IMR-90 (cell line): ENCODE results near the gene FAM25A. TPM values are rescaled to one million over a fixed set of nuclear protein-coding genes. Genes with fewer than 3 reads are reported as not detected.
"Not testable (repeated sequence)": the region's sequence is repeated elsewhere in the genome, so short reads cannot be mapped to it uniquely, and the experiment has no call there.

Experiments
- ATAC-seq: fragments of 200-7000 bp; cut with Tn5 transposase; 2 replicates; pipeline ENCODE4 v1.9.1; 2020; ENCODE audit warnings: low read depth, mild to moderate bottlenecking, moderate library complexity
- Bru-seq: library from RNA; stranded (reverse); fragments of 400-500 nt; gene quantifications from one replicate; lab custom pipeline; 2021; lab: Mats Ljungman, UMichigan
- BruChase-seq, 2 experiments: library from RNA; stranded (reverse); fragments of 400-500 nt; gene quantifications; one replicate each; lab custom pipeline; 2021; lab: Mats Ljungman, UMichigan
- BruUV-seq: library from RNA; stranded (reverse); fragments of 400-500 nt; replicated peaks from 2 replicates; lab custom pipeline; 2021; lab: Mats Ljungman, UMichigan
- CTCF ChIA-PET: fragments of 300-600 bp; formaldehyde crosslinking; extraction: SDS; loops from one replicate; lab custom pipeline; 2021; ENCODE audit warnings: antibody characterized with exemption; lab: Yijun Ruan, JAX
- POLR2A ChIA-PET: fragments of 300-600 bp; sonication (Branson Sonifier 250); formaldehyde crosslinking; loops from one replicate; lab custom pipeline; 2022; ENCODE audit warnings: antibody characterized with exemption; ENCODE audit not compliant: unreplicated experiment; lab: Charles Lee
- DNase-seq: peaks from one replicate; pipeline ENCODE4 v3.0.0; 2013
- H2AFZ ChIP-seq: replicated peaks from 2 replicates; pipeline ENCODE3; 2013; ENCODE audit warnings: low read length, mild to moderate bottlenecking; ENCODE audit not compliant: poor library complexity
- H2AK5ac ChIP-seq: 2 replicates; pipeline ENCODE4 v1.6.1; 2013; ENCODE audit warnings: low read depth, low read length, inconsistent platforms
- H2AK9ac ChIP-seq: replicated peaks from 2 replicates; pipeline ENCODE3; 2013; ENCODE audit warnings: mild to moderate bottlenecking, low read depth, low read length, moderate library complexity; ENCODE audit not compliant: poor library complexity
- H2BK120ac ChIP-seq: 2 replicates; pipeline ENCODE4 v1.6.1; 2013; ENCODE audit warnings: low read depth, low read length, inconsistent platforms
- H2BK15ac ChIP-seq: 3 replicates; pipeline ENCODE4 v1.6.1; 2013; ENCODE audit warnings: low read depth, low read length, inconsistent platforms
- H2BK20ac ChIP-seq: 2 replicates; pipeline ENCODE4 v1.6.1; 2013; ENCODE audit warnings: low read depth, mild to moderate bottlenecking, inconsistent platforms, low read length, moderate library complexity
- H2BK5ac ChIP-seq: 2 replicates; pipeline ENCODE4 v1.6.1; 2013; ENCODE audit warnings: mild to moderate bottlenecking, low read depth, low read length, inconsistent platforms; ENCODE audit not compliant: poor library complexity, severe bottlenecking
- H3K14ac ChIP-seq: replicated peaks from 2 replicates; pipeline ENCODE4 v1.6.1; 2013; ENCODE audit warnings: low read depth, low read length, inconsistent platforms
- H3K18ac ChIP-seq: 2 replicates; pipeline ENCODE4 v1.6.1; 2013; ENCODE audit warnings: low read depth, low read length, control low read depth
- H3K23ac ChIP-seq: 2 replicates; pipeline ENCODE4 v1.6.1; 2013; ENCODE audit warnings: low read depth, low read length, inconsistent platforms
- H3K27ac ChIP-seq: 2 replicates; pipeline ENCODE4 v1.5.1; 2013; ENCODE audit warnings: mild to moderate bottlenecking, control low read depth, low read length; ENCODE audit not compliant: insufficient read depth
- H3K27me3 ChIP-seq: 2 replicates; pipeline ENCODE4 v1.6.1; 2013; ENCODE audit warnings: low read length; ENCODE audit not compliant: control insufficient read depth, insufficient read depth
- H3K36me3 ChIP-seq: 2 replicates; pipeline ENCODE4 v1.6.1; 2013; ENCODE audit warnings: low read length, mixed read lengths; ENCODE audit not compliant: control insufficient read depth, insufficient read depth
- H3K4ac ChIP-seq: 2 replicates; pipeline ENCODE4 v1.6.1; 2013; ENCODE audit warnings: low read depth, low read length, inconsistent platforms
- H3K4me1 ChIP-seq: 2 replicates; pipeline ENCODE4 v1.6.1; 2013; ENCODE audit warnings: low read length, mixed read lengths; ENCODE audit not compliant: control insufficient read depth, insufficient read depth
- H3K4me2 ChIP-seq: 2 replicates; pipeline ENCODE4 v1.6.1; 2013; ENCODE audit warnings: low read depth, mild to moderate bottlenecking, control low read depth, low read length, moderate library complexity
- H3K4me3 ChIP-seq: 2 replicates; pipeline ENCODE4 v1.5.1; 2013; ENCODE audit warnings: low read depth, mild to moderate bottlenecking, control low read depth, low read length, moderate library complexity; ENCODE audit not compliant: insufficient read depth
- H3K56ac ChIP-seq: 2 replicates; pipeline ENCODE4 v1.6.1; 2013; ENCODE audit warnings: low read length, inconsistent platforms; ENCODE audit not compliant: insufficient read depth; ENCODE audit errors: extremely low read depth
- H3K79me1 ChIP-seq, 2 experiments: 2 replicates each; pipeline ENCODE4 v1.6.1; 2013; ENCODE audit warnings: low read length in 2 of 2, inconsistent platforms in 1 of 2, low read depth in 1 of 2
- H3K9ac ChIP-seq: 2 replicates; pipeline ENCODE4 v1.6.1; 2013; ENCODE audit warnings: low read depth, low read length, control low read depth
- H3K9me1 ChIP-seq: 2 replicates; pipeline ENCODE4 v1.6.1; 2013; ENCODE audit warnings: low read length, inconsistent platforms; ENCODE audit not compliant: insufficient read depth
- H3K9me3 ChIP-seq: 2 replicates; pipeline ENCODE4 v1.6.1; 2013; ENCODE audit warnings: low read length; ENCODE audit not compliant: control insufficient read depth, insufficient read depth
- H4K20me1 ChIP-seq: 2 replicates; pipeline ENCODE4 v1.6.1; 2013; ENCODE audit warnings: low read length, inconsistent platforms; ENCODE audit not compliant: insufficient read depth
- H4K5ac ChIP-seq: 2 replicates; pipeline ENCODE4 v1.6.1; 2013; ENCODE audit warnings: mild to moderate bottlenecking, low read depth, low read length, control low read depth
- H4K8ac ChIP-seq, 2 experiments: 2 replicates each; pipeline ENCODE4 v1.6.1; 2013; ENCODE audit warnings: low read depth in 2 of 2, low read length in 2 of 2, control low read depth in 1 of 2, inconsistent platforms in 1 of 2
- H4K91ac ChIP-seq: 2 replicates; pipeline ENCODE4 v1.6.1; 2013; ENCODE audit warnings: low read depth, low read length, inconsistent platforms; ENCODE audit not compliant: insufficient read depth
- WGBS, 2 experiments: methylation state at CpG; one replicate each; pipeline versions ENCODE4 v1.1.5 to v1.1.7; 2013; ENCODE audit warnings: missing lambda C conversion rate in 2 of 2; ENCODE audit not compliant: insufficient read length in 1 of 2; ENCODE audit errors: extremely low coverage in 2 of 2; 5-methylcytosine and 5-hydroxymethylcytosine counted together
- dilution Hi-C: fragments of 300-500 bp; cut with HindIII; formaldehyde crosslinking; loops from one replicate; pipeline ENCODE4 v1.14.3; 2018; ENCODE audit warnings: low sequenced_read_pairs; ENCODE audit not compliant: unreplicated experiment
- in situ Hi-C: fragments of 300-500 bp; cut with MboI; formaldehyde crosslinking; loops from 3 replicates; pipeline ENCODE4 v1.14.3; 2019; ENCODE audit warnings: low sequenced_read_pairs, inconsistent platforms, mixed read lengths
- intact Hi-C: fragments of 100-400 bp; cut with micrococcal nuclease; formaldehyde crosslinking; loops from 2 replicates; pipeline ENCODE4 v1.10.0; 2022
- long read RNA-seq: library from polyadenylated mRNA; unstranded; transcript quantifications from one replicate; pipeline ENCODE4 v2.0.0, GENCODE V29; 2021; ENCODE audit not compliant: unreplicated experiment
- polyA plus RNA-seq, 3 experiments: library from polyadenylated mRNA; depleted of rRNA; stranded (reverse); fragments of >200 nt; gene quantifications; 2 replicates each; pipeline ENCODE4 v1.2.3, GENCODE V29; 2012; ENCODE audit warnings: low replicate concordance in 1 of 3
- total RNA-seq: library from RNA; depleted of rRNA; stranded (reverse); fragments of >200 nt; gene quantifications from 2 replicates; pipeline ENCODE4 v1.2.3, GENCODE V29; 2012; rRNA removed

FAM25A gene
- total RNA-seq (not detected in 2 replicates), polyA plus RNA-seq (2012; rRNA removed) (not detected in 2 replicates), Bru-seq, nascent RNA (percentile 29 among the genes with signal in this experiment), BruChase-seq, experiment 1, labeled RNA remaining after a 6-hour chase (not detected), BruChase-seq, experiment 2, labeled RNA remaining after a 2-hour chase (not detected)
- polyA plus RNA-seq (2012; cell fraction: cytosol; rRNA removed) = 5.6 TPM in 1 of 2 replicates, not detected in the other
- not detected in 2 replicates for polyA plus RNA-seq (2012; cell fraction: nucleus; rRNA removed; ENCODE audit: low replicate concordance)
- long read RNA-seq = 0 reads

DNA sequence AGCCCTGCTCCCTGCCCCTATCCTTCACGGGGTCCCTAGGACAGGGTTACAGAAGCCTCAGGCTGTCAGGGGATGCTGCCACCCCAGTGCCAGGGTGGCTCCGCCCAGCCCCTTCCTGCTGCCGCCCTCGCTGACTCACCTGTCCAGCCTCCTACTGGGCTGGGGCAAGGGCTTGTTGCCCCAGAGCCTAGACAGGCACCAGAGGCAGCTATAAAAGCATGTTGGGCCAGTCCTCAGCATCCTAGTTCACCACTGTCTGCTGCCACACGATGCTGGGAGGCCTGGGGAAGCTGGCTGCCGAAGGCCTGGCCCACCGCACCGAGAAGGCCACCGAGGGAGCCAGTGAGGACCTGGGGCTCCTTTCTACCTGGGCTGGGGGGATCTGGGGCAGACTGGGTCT is at the start of gene FAM25A:
FAM25A (plus strand) TSS at position 239 of the 400 bp plus-strand sequence; CDS start at position 270, 31 bp downstream.
- POLR2A ChIA-PET, DNase-seq, H3K27me3 ChIP-seq, H3K9me1 ChIP-seq, H3K79me1 ChIP-seq, H3K18ac ChIP-seq, BruUV-seq, in situ Hi-C loops, H4K8ac ChIP-seq, intact Hi-C loops, H4K5ac ChIP-seq, H4K20me1 ChIP-seq, H3K9ac ChIP-seq, H2BK15ac ChIP-seq, H3K36me3 ChIP-seq, H2BK120ac ChIP-seq, H3K4me3 ChIP-seq, dilution Hi-C loops, H2AK9ac ChIP-seq, H3K4ac ChIP-seq, H3K56ac ChIP-seq, H2AFZ ChIP-seq, H4K91ac ChIP-seq, ATAC-seq, H3K4me2 ChIP-seq, H3K27ac ChIP-seq, H3K14ac ChIP-seq, CTCF ChIA-PET, H3K9me3 ChIP-seq, H2BK20ac ChIP-seq, H3K23ac ChIP-seq, H3K4me1 ChIP-seq, H2BK5ac ChIP-seq: not testable (repeated sequence)
- H2AK5ac ChIP-seq = peak within 1 kb of the TSS; percentile 50; the same call in 1 of the 2 replicates
- no CpG with 5 or more reads among the region's 9 CpGs for WGBS, 2 experiments
